Measurements from ENCODE around the gene ITGAD. TPM values are rescaled to one million over a fixed set of nuclear protein-coding genes. Genes with fewer than 3 reads are reported as not detected.
A peak's percentile ranks its signal among the peaks of the same experiment; 100 is the strongest.
"Not testable (repeated sequence)": the region's sequence is repeated elsewhere in the genome, so short reads cannot be mapped to it uniquely, and the experiment has no call there.

ITGAD gene
- total RNA-seq, 1 donor from 2014 or later = not detected

DNA sequence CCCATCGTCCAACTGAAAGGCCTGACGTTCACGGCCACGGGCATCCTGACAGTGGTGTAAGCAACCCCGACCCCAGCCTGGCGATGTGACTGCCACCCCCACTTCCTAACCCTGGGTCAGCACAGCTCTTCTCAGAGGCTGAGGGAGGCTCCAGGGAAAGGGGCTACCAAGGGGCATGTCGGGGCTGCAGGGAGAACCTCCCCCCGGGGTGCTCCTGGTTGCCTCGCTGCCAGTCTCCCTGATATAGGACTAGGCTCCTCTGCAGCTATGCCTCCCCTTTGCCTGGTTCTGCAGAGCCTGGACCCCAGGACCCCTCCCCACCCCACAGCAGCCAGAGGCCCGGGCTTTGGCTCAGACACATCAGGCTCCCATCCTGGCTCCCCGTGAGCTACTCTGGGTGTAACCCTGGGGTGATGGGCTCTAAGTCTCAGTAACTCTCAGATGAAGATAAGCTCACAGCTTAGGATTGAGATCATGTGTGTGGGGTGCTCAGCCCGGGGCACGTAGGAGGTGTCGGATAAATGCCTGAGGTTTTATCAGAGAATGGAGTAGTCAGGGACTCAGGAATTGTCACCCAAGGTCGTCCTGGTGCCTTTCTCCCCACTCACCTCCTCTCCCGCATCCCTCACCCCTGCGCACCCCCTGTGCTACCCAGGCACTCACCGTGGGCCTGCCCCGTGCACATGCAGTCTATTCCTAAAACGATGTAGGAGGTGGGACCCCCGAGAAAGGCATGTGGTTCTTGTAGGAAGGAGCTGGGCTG, 10.6 kb downstream of the ITGAD start:
- DNase-seq (ENCODE audit: low read depth in 2 of 2) = no peak

DNA sequence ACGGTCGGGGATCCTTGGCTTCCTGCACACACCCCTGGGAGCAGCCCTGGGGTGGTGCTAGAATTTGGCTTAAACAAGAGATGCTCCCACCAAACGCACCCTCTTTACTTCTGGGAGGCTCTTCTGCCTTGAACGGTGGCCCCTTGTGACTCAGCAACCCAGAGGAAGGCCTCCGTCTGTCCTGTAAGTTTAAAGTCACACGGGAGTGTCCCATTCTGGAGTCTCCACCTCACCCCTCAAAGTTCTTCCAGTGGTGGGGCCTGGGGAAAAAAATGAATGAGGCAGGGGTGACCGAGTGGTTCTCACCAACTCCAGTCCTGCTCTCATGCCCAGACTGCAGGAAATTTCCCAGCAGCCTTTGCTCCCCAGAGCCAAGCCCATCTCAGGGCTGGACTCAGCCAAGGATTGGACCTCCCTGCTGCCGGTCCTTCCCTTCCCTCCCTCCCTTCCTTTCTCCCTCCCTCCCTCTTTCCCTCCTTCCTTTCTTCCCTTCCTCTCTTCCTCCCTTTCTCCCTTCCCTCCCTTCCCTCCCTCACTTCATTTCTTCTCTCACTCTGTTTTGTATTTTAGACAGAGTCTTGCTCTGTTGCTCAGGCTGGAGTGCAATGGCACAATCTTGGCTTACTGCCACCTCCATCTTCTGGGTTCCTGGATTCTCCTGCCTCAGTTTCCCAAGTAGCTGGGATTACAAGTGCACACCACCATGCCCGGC, 11.4 kb downstream of the ITGAD start:
- DNase-seq (ENCODE audit: low read depth in 2 of 2) = no peak

DNA sequence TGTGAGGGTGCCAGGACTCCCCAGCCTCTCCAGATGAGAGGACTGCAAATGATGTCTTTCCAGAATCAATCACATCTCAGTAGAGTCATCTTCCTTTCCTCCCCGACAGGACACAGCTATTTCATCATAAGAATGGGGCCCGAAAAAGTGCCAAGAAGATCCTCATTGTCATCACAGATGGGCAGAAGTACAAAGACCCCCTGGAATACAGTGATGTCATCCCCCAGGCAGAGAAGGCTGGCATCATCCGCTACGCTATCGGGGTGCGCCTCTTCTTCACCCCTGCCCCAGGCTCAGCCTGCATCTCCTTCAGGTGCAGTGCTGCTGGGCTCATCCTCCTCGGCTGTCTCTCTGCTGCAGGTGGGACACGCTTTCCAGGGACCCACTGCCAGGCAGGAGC, 14.3 kb downstream of the ITGAD start:
- DNase-seq (ENCODE audit: low read depth in 2 of 2) = no peak

DNA sequence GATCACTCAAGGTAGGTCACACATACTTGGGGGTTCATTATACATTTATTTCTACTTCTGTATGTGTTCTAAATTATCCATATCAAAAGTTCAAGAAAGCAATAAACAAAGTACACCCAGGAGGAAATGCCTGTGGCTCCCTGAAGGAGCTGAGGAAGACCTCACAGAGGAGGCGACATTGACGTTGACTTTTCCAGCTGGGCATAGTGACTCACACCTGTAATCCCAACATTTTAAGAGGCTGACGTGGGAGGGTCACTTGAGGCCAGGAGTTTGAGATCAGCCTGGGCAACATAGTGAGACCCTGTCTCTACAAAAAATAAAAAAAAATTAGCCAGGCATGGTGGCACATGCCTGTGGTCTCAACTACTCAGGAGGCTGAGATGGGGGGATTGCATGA, 16.3 kb downstream of the ITGAD start:
- DNase-seq (ENCODE audit: low read depth in 2 of 2) = no peak

DNA sequence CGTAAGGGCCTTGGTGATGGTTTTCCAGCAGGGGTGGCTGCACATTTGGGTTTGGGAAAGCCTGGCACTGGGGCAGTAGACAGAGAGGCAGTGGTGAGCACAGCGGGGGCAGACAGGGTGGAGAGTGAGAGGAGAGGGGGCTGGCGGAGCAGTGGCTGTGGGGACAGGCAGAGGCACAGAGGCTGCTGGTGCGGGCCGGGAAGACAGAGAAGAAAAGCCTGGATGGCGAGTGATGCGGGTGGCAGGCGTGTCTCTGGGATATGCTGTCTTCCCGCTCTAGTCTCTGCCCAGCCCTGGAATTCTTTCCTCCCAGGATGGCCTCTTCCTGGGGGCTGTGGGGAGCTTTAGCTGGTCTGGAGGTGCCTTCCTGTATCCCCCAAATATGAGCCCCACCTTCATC, 16.9 kb downstream of the ITGAD start:
- no peak for DNase-seq (ENCODE audit: low read depth in 2 of 2)

DNA sequence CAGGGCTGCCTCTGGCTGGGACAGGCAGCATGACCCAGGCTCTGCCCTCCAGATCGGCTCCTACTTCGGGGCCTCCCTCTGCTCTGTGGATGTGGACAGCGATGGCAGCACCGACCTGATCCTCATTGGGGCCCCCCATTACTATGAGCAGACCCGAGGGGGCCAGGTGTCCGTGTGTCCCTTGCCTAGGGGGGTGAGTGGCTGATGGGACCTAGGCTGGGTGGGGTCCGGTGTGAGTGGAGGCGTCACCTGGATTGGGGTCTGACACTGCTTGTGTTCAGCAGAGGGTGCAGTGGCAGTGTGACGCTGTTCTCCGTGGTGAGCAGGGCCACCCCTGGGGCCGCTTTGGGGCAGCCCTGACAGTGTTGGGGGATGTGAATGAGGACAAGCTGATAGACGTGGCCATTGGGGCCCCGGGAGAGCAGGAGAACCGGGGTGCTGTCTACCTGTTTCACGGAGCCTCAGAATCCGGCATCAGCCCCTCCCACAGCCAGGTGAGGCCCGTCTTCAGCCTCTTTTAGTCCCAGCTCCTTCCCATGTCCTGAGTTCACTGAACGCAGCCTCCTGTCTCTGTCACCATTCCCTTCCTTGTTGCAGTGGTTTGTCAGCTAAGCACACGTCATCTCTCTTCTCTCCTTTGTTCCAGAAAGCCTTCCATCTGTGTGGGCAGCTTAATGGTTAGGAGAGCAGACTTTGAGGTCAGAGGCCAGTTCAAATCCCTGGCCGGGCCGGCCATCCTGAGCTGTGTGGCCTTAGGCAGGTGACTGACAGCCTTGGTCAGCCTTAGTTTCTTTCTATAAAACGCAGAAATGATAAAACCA, 18.1 kb downstream of the ITGAD start:
- DNase-seq (ENCODE audit: low read depth in 2 of 2) = no peak

DNA sequence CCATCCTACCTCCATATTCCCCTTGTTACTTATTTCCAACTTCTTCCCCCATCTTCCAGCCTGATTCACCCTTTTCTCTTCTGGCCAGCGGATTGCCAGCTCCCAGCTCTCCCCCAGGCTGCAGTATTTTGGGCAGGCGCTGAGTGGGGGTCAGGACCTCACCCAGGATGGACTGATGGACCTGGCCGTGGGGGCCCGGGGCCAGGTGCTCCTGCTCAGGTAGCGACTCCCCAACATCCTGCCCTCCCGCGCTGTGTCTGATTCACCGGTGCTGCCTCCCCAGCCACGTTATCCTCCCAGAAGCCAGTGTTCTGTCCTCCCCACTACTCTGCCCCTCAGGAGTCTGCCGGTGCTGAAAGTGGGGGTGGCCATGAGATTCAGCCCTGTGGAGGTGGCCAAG, 19.6 kb downstream of the ITGAD start:
- DNase-seq (ENCODE audit: low read depth in 2 of 2) = no peak

DNA sequence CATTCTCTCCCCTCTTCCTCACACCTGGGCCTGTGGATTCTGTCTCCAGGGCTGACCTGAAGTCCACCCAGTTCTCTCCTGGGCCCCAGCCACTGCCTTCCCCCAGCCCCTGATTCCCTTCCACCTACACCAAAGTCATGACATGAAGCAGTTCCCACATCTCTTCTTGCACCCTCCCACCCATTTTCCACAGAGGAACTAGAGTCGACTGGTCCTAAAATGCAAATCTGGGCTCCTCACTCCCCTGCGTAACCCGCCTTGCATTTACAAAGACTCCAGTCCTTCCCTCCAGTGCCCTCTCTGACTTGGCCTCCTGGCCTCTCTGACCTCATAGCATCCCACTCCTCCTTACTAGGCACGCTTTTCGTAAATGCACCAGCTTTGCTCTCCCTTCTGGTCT, 20.2 kb downstream of the ITGAD start:
- no peak for DNase-seq (ENCODE audit: low read depth in 2 of 2)

DNA sequence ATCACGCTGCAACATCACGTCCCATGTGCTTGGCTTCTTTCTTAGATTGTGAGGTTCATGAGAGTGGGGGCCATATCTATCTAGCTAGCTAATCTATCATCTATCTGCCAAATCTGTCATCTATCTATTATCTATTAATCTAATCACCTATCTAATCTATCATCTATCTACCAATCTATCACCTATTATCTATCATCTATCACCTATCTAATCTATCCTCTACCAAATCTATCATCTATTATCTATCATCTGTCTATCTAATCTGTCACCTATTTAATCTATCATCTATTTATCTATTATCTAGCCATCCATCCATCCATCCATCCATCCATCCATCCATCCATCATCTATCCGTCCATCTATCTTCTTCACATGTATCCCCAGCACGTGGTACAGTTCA, 20.8 kb downstream of the ITGAD start:
- no peak for DNase-seq (ENCODE audit: low read depth in 2 of 2)

DNA sequence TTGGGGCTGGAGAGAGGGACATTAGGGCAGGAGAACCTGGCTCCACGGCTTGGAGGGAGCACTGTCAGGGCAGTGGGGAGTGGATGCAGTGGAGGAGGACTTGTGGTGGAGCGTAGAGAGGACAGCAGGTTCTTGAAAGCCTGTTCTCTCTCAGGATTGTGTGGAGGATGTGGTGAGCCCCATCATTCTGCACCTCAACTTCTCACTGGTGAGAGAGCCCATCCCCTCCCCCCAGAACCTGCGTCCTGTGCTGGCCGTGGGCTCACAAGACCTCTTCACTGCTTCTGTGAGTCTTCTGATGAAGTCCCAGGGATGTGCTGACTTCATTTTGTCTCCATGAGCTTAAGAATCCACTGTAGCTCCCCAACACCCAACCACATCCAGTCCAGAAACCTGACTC, 21.6 kb downstream of the ITGAD start:
- DNase-seq (ENCODE audit: low read depth in 2 of 2) = no peak

DNA sequence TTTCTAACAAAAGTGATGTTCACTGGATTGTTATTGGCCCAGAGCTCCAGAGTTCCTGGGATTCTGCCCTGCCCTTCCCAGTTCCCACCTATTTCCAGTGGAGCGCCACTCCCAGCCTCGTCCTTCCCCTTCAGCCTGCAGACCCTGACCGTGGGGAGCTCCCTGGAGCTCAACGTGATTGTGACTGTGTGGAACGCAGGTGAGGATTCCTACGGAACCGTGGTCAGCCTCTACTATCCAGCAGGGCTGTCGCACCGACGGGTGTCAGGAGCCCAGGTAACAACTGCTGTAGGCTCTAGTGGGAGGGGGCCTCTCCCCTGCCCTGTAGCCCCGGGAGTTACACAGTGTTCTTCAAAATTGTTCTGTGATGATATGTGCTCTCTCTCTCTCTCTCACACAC, 23.2 kb downstream of the ITGAD start:
- no peak for DNase-seq (ENCODE audit: low read depth in 2 of 2)

DNA sequence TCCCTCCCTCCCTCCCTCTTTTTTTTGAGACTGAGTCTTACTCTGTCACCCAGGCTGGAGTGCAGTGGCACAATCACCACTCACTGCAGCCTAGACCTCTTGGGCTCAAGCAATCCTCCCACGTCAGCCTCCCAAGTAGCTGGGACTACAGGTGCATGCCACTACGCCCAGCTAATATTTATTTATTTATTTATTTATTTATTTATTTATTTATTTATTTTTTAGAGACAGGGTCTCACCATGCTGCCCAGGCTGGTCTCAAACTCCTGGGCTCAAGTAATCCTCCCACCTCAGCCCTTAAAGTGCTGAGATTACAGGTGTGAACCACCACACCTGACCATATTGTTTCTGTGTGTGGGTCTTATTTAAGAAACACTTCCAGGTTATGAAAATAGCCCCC, 23.9 kb downstream of the ITGAD start:
- not testable (repeated sequence) for DNase-seq (ENCODE audit: low read depth in 2 of 2)

DNA sequence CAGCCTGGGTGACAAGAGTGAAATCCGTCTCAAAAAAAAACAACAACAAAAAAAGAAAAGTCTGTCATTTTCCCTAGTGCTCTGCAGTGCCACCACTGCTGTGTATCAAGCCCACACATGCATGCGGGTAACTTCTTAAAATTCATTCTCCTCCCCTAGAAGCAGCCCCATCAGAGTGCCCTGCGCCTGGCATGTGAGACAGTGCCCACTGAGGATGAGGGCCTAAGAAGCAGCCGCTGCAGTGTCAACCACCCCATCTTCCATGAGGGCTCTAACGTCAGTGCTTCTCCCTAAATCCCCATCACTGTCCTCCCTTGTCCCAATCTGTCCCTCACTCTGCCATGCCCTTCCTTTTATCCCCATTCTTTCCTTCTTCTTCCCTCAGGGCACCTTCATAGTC, 24.8 kb downstream of the ITGAD start:
- DNase-seq (ENCODE audit: low read depth in 2 of 2) = no peak

DNA sequence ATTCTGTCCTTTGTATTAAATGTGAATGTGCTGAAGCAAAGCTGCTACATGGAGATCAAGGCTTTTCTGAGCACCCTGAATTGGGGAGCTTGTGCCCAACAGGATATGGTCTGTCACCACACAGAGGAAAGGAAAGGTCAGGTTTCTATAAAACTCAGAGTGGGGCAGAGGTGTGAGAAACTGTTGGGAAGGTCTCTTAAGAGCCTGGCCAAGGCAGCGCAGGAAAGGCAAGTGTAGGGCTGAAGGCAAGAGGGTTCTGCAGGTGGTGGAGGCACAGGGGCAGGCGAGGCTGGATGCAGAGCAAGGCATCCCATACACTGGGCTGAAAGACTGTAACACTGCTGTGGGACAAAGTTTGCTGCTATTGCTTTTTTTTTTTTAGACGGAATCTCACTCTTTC, 26.9 kb downstream of the ITGAD start:
- DNase-seq (ENCODE audit: low read depth in 2 of 2) = no peak

DNA sequence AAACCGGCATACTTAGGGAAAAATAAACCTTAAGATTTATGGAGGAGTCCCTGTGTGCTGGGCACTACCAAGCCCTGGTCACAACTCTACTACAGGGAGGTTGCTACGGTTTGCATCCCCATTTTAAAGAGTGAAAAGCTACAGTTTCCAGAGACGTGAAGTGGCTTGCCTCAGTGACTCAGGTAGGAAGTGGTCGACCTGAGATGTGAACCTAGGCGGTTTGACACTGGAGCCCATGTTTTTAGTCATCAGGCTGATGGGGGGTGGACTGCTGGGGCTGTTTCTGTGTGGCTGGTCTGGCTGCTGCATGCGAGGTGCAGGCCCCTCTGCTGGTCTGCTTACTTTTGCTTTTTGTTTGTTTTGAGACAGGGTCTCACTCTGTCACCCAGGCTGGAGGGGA, 28.5 kb downstream of the ITGAD start:
- no peak for DNase-seq (ENCODE audit: low read depth in 2 of 2)

DNA sequence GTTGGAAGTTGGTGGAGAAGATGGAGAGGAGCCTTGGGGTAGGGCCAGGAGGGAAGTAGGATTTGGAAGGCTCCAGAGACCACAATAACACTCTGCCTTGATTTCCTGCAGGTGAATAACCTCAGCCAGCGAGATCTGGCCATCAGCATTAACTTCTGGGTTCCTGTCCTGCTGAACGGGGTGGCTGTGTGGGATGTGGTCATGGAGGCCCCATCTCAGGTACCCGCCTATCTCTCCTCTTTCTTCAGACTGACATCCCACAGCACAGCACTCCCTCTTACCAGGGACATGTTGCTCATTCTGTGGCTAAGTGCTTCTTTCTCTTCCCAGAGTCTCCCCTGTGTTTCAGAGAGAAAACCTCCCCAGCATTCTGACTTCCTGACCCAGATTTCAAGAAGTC, 30.1 kb downstream of the ITGAD start:
- DNase-seq (ENCODE audit: low read depth in 2 of 2) = no peak

DNA sequence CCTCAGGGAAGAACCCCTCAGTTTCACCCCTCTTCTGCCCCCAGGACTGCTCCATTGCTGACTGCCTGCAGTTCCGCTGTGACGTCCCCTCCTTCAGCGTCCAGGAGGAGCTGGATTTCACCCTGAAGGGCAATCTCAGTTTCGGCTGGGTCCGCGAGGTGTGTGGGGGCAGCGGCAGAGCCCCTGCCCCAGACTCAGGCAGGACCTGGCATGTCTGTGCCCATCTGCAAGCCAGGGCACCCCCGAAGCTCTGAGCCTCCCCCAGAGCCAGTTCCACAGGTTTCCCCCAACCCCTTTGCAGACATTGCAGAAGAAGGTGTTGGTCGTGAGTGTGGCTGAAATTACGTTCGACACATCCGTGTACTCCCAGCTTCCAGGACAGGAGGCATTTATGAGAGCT, 30.7 kb downstream of the ITGAD start:
- DNase-seq (ENCODE audit: low read depth in 2 of 2) = no peak

DNA sequence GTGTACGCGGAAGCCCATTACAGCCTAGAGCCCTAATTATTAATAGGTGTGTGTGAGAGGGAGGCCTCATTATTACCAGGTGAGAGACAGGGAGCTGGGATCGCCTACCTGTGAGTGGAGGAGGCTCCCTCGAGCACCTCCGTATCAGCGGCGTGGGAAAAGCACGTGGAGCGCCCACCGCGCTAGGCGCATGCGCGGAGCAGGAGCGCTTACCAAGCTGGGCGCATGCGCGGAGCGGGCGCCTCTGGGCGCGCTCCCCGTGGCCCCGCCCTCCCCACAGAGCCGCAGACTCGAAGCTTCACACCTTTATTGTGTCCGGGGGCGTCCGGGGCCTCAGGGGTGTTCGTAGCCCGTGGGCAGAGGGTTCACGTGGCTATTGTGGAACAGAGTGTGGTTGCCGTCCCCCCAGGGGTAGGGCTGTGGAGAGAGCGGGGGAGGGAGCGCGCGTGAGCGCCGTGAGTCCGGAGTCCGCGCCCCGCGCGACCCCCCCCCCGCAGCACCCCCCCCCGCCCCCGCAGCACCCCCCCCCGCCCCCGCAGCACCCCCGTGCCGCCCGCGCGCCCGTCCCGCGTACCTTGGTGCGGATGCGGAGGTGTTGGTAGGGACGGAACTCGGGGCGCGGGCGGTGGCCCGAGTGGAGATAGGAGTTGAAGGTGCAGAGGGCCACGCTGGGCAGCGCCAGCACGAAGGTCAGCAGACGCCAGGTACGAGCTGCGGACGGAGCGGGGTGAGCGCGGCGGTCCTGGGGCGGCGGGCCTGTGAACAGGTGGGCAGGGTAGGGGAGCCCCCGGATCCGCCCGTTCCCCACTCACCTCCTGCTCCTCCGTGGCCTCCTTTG, 34.5 kb downstream of the ITGAD start:
- DNase-seq (ENCODE audit: low read depth in 2 of 2) = peak in 1 of 2 donors; percentile 14

DNA sequence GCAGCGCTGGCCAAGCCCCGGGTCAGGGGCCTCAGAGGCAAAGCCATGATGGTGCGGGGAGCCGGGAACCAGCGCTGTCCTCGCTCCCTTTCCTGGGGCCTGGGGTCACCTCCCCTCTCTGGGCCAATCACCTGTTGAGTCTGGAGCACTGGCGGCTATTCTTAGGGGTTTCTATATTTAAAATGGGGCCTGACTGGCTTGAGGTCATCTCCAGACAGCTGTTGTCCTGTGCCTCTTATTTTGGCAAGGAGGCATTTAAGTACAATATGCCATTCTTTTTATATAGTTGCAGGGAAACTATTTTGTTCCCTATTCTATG, 35.1 kb downstream of the ITGAD start, which contains the start of gene COX6A2:
Gene COX6A2, minus strand, starts transcription at position 82 of the 319 bp plus-strand sequence. Its CDS starts 35 bp downstream, at position 47.
- DNase-seq (ENCODE audit: low read depth in 2 of 2) = no peak

DNA sequence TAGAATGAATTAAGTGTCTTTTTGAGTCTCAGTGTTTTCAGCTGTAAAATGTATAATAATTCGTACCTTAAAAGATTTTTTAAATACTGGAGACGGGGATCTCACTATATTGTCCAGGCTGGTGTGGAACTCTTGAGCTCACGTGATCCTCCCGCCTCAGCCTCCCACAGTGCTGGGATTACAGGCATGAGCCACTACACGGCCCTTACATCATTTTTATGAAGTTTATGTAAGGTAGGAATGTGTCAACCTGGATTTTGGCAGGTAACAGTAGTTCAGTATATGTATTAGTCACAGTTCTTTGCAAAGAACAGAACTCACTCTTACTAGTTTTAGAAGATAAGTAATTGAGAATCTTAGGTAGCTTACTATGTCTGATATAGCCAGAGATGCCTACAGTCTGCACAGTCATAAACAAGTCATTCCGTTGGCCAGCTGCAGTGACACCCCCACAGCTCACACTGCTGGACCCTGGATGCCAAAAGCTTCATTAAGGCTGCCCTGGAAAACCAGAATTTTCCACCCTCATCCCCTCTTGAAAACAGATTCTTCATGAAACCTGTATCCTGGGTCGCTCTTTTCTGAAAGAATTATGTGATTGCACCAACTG, 35.6 kb downstream of the ITGAD start:
- no peak for DNase-seq (ENCODE audit: low read depth in 2 of 2)

DNA sequence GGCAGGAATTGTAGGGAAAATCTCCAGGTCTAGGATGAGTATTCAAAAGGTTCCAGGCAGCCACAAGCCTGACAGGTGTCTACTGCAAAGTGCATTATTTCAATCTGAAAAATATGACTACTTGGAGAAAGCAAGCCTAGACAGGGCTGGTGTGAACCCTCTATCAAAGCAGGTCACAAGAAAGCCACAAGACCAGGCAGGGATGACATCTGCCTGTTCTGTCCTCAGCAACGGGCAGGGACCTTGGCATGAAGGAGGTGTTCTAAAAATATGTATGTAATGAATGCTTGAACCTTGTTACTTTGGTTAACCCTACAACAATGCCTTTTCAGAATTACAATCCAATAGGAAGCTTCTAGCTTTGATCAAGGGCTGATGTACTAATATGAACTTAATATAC, 36.2 kb downstream of the ITGAD start:
- DNase-seq (ENCODE audit: low read depth in 2 of 2) = no peak
